ENCODE results near the gene NFASC.

- TF ChIP-seq EZH2 (IDR thresholded peaks at IDR 0.05; ENCODE audit: borderline replicate concordance) (no peak), CTCF (IDR thresholded peaks at IDR 0.05; ENCODE audit: poor library complexity) (no peak), EZH2phosphoT487 (IDR thresholded peaks at IDR 0.05; ENCODE audit: low read depth, severe bottlenecking, unreplicated experiment) (no peak)
Measured at GRCh38 chr1:204947338-204947737, 76.7 kb downstream of the NFASC start.

Data from hepatocyte (in vitro differentiated cells).